Adipocyte (in vitro differentiated cells): ENCODE results near the gene KIF1A.

Source experiments
- DNase-seq: peaks from one replicate; pipeline ENCODE4 v3.0.0-alpha.2; 2015; ENCODE audit warnings: low read depth
- H3K27me3 ChIP-seq: replicated peaks from 2 replicates; pipeline ENCODE4 v1.7.0; 2013; ENCODE audit warnings: mild to moderate bottlenecking, low read length, moderate library complexity; ENCODE audit not compliant: control insufficient read depth, insufficient read depth
- H3K36me3 ChIP-seq: 2 replicates; pipeline ENCODE4 v1.7.0; 2013; ENCODE audit warnings: low read length, mild to moderate bottlenecking, moderate library complexity; ENCODE audit not compliant: control insufficient read depth, insufficient read depth, severe bottlenecking
- H3K4me1 ChIP-seq: 2 replicates; pipeline ENCODE4 v1.7.0; 2013; ENCODE audit warnings: mild to moderate bottlenecking, low read length, moderate library complexity; ENCODE audit not compliant: control insufficient read depth, insufficient read depth
- H3K4me3 ChIP-seq: 2 replicates; pipeline ENCODE4 v1.7.0; 2013; ENCODE audit warnings: mild to moderate bottlenecking, low read length, moderate library complexity
- H3K9ac ChIP-seq: 2 replicates; pipeline ENCODE4 v1.7.0; 2013; ENCODE audit warnings: mild to moderate bottlenecking, low read length, moderate library complexity
- H3K9me3 ChIP-seq: 2 replicates; pipeline ENCODE4 v1.7.0; 2013; ENCODE audit warnings: mild to moderate bottlenecking, low read length, moderate library complexity; ENCODE audit not compliant: control insufficient read depth

KIF1A gene

GRCh38 chr2:240819858-240820606 lies at the start of gene KIF1A:
Gene KIF1A, minus strand, starts transcription at chr2:240820219. Its CDS starts 22,467 bp downstream, at chr2:240797752.
- peak; percentile 29 for DNase-seq
- H3K9me3 ChIP-seq = peaks cover 17% of the 10 kb centered on the region
- H3K4me1 ChIP-seq = no peaks in the 10 kb centered on the region
- no peaks in the 10 kb centered on the region for H3K36me3 ChIP-seq
- H3K4me3 ChIP-seq = no peak within 1 kb of the TSS
- H3K27me3 ChIP-seq = peaks cover 69% of the 10 kb centered on the region
- no peak within 1 kb of the TSS for H3K9ac ChIP-seq

GRCh38 chr2:240869109-240869955 lies 49.3 kb upstream of the KIF1A start:
- DNase-seq = no peak
- Histone ChIP-seq H3K4me3 (no peak overlapping the region), H3K9me3 (no peaks in the 10 kb centered on the region), H3K36me3 (no peaks in the 10 kb centered on the region), H3K9ac (no peak overlapping the region), H3K27me3 (peaks cover 64% of the 10 kb centered on the region), H3K4me1 (no peaks in the 10 kb centered on the region)

GRCh38 chr2:240868286-240869108 lies 48.5 kb upstream of the KIF1A start, which contains the start of gene AGXT:
Gene AGXT, plus strand, starts transcription at chr2:240868824. Its CDS starts 42 bp downstream, at chr2:240868866.
- H3K27me3 ChIP-seq = peaks cover 71% of the 10 kb centered on the region
- H3K4me1 ChIP-seq = no peaks in the 10 kb centered on the region
- H3K9ac ChIP-seq = no peak within 1 kb of the TSS
- H3K36me3 ChIP-seq = no peaks in the 10 kb centered on the region
- H3K4me3 ChIP-seq = no peak within 1 kb of the TSS
- no peaks in the 10 kb centered on the region for H3K9me3 ChIP-seq
- peak; percentile 56 for DNase-seq

- Histone ChIP-seq H3K9me3 (no peaks in the 10 kb centered on the region), H3K9ac (no peak overlapping the region), H3K4me1 (no peaks in the 10 kb centered on the region), H3K27me3 (peaks cover 62% of the 10 kb centered on the region), H3K36me3 (no peaks in the 10 kb centered on the region), H3K4me3 (no peak overlapping the region)
- DNase-seq = no peak
Observed at GRCh38 chr2:240865391-240865790, 45.4 kb upstream of the KIF1A start.

- DNase-seq = no peak
- H3K9me3 ChIP-seq = no peaks in the 10 kb centered on the region
- H3K27me3 ChIP-seq = peaks cover 54% of the 10 kb centered on the region
- H3K9ac ChIP-seq = no peak overlapping the region
- no peaks in the 10 kb centered on the region for H3K4me1 ChIP-seq
- H3K4me3 ChIP-seq = no peak overlapping the region
- no peaks in the 10 kb centered on the region for H3K36me3 ChIP-seq
Observed at GRCh38 chr2:240864475-240864874, 44.5 kb upstream of the KIF1A start.

- DNase-seq = no peak
- peaks cover 49% of the 10 kb centered on the region for H3K27me3 ChIP-seq
- H3K9me3 ChIP-seq = no peaks in the 10 kb centered on the region
- no peaks in the 10 kb centered on the region for H3K36me3 ChIP-seq
- H3K9ac ChIP-seq = no peak overlapping the region
- H3K4me1 ChIP-seq = no peaks in the 10 kb centered on the region
- no peak overlapping the region for H3K4me3 ChIP-seq
Observed at GRCh38 chr2:240861547-240861946, 41.5 kb upstream of the KIF1A start.

- DNase-seq = no peak
- H3K4me1 ChIP-seq = no peaks in the 10 kb centered on the region
- H3K27me3 ChIP-seq = peaks cover 30% of the 10 kb centered on the region
Observed at GRCh38 chr2:240858871-240859270, 38.9 kb upstream of the KIF1A start.

GRCh38 chr2:240858321-240858720 lies 38.3 kb upstream of the KIF1A start:
- no peak overlapping the region for H3K9ac ChIP-seq
- H3K27me3 ChIP-seq = peaks cover 27% of the 10 kb centered on the region
- peaks cover 14% of the 10 kb centered on the region for H3K9me3 ChIP-seq
- H3K4me3 ChIP-seq = no peak overlapping the region
- no peak for DNase-seq
- no peaks in the 10 kb centered on the region for H3K36me3 ChIP-seq
- H3K4me1 ChIP-seq = no peaks in the 10 kb centered on the region

More at GRCh38 chr2:240858871-240859270, 38.9 kb upstream of the KIF1A start:
- Histone ChIP-seq H3K36me3 (no peaks in the 10 kb centered on the region), H3K9me3 (peaks cover 13% of the 10 kb centered on the region), H3K4me3 (no peak overlapping the region), H3K9ac (no peak overlapping the region)

GRCh38 chr2:240857039-240858008 lies 37.3 kb upstream of the KIF1A start:
- no peaks in the 10 kb centered on the region for H3K4me1 ChIP-seq
- no peak overlapping the region for H3K9ac ChIP-seq
- peaks cover 14% of the 10 kb centered on the region for H3K9me3 ChIP-seq
- no peaks in the 10 kb centered on the region for H3K36me3 ChIP-seq
- peaks cover 19% of the 10 kb centered on the region for H3K27me3 ChIP-seq
- H3K4me3 ChIP-seq = no peak overlapping the region
- no peak for DNase-seq
